Brain microvascular endothelial cell (primary cell): ENCODE measurements around the gene C9orf50.

Experiments
- DNase-seq: peaks from one replicate; pipeline ENCODE4 v3.0.0-alpha.2; 2020
- H3K27ac ChIP-seq: fragments of 250-450 bp; sonication (Bioruptor Pico); 2 replicates; pipeline ENCODE4 v1.5.1; 2020; ENCODE audit warnings: mild to moderate bottlenecking, moderate library complexity
- H3K27me3 ChIP-seq: fragments of 250-450 bp; sonication (Bioruptor Pico); replicated peaks from 2 replicates; pipeline ENCODE4 v1.5.1; 2020; ENCODE audit warnings: mild to moderate bottlenecking
- H3K36me3 ChIP-seq: fragments of 250-450 bp; sonication (Bioruptor Pico); replicated peaks from 2 replicates; pipeline ENCODE4 v1.5.1; 2020; ENCODE audit warnings: mild to moderate bottlenecking
- H3K4me3 ChIP-seq: 2 replicates; pipeline ENCODE4 v1.5.1; 2011; ENCODE audit warnings: low read depth, mild to moderate bottlenecking, control low read depth, low read length, moderate library complexity
- CTCF ChIP-seq: IDR thresholded peaks from 2 replicates; pipeline ENCODE4 v1.5.1; 2011; ENCODE audit warnings: low read depth, mild to moderate bottlenecking, moderate library complexity, low read length, control low read depth, inconsistent platforms; ENCODE audit errors: missing control alignments
- in situ Hi-C: cut with HindIII; loops from 2 replicates; pipeline ENCODE4 v1.10.0; 2017; ENCODE audit warnings: low sequenced_read_pairs, low pct_ligation_motif_present

The C9orf50 gene

GRCh38 chr9:129590466-129590865 lies 30.4 kb downstream of the C9orf50 start:
- H3K27ac ChIP-seq = no peak overlapping the region
- in situ Hi-C loops = no loop called here
- DNase-seq = no peak
- no peak overlapping the region for H3K4me3 ChIP-seq
- no peak for TF ChIP-seq CTCF
- no peaks in the 10 kb centered on the region for H3K36me3 ChIP-seq
- H3K27me3 ChIP-seq = no peaks in the 10 kb centered on the region

GRCh38 chr9:129587487-129588262 lies 33.2 kb downstream of the C9orf50 start:
- in situ Hi-C loops = no loop called here
- Histone ChIP-seq H3K27ac (no peak overlapping the region), H3K36me3 (no peaks in the 10 kb centered on the region), H3K27me3 (no peaks in the 10 kb centered on the region), H3K4me3 (no peak overlapping the region)
- TF ChIP-seq CTCF = no peak
- DNase-seq = no peak

- TF ChIP-seq CTCF = no peak
- in situ Hi-C loops = no loop called here
- H3K36me3 ChIP-seq = no peaks in the 10 kb centered on the region
- H3K27ac ChIP-seq = no peak overlapping the region
- H3K27me3 ChIP-seq = no peaks in the 10 kb centered on the region
- H3K4me3 ChIP-seq = no peak overlapping the region
- DNase-seq = no peak
Measured at GRCh38 chr9:129586685-129587084, 34.2 kb downstream of the C9orf50 start.

- Histone ChIP-seq H3K4me3 (no peak overlapping the region), H3K27me3 (no peaks in the 10 kb centered on the region), H3K36me3 (no peaks in the 10 kb centered on the region), H3K27ac (no peak overlapping the region)
- DNase-seq = no peak
- no peak for TF ChIP-seq CTCF
- in situ Hi-C loops = no loop called here
Measured at GRCh38 chr9:129586245-129586644, 34.7 kb downstream of the C9orf50 start.

- no peak for TF ChIP-seq CTCF
- Histone ChIP-seq H3K36me3 (no peaks in the 10 kb centered on the region), H3K4me3 (no peak overlapping the region), H3K27ac (no peak overlapping the region), H3K27me3 (no peaks in the 10 kb centered on the region)
- no peak for DNase-seq
- in situ Hi-C loops = no loop called here
Measured at GRCh38 chr9:129585352-129585751, 35.5 kb downstream of the C9orf50 start.

- no peaks in the 10 kb centered on the region for H3K36me3 ChIP-seq
- H3K27me3 ChIP-seq = no peaks in the 10 kb centered on the region
- H3K27ac ChIP-seq = no peak overlapping the region
- H3K4me3 ChIP-seq = no peak overlapping the region
- in situ Hi-C loops = no loop called here
- DNase-seq = peak; percentile 86
- TF ChIP-seq CTCF = no peak
Measured at GRCh38 chr9:129584136-129584535, 36.8 kb downstream of the C9orf50 start.
